ENCODE measurements around the gene ITGA11.

- TF ChIP-seq CTCF (IDR thresholded peaks at IDR 0.05) (no peak), POLR2A (IDR thresholded peaks at IDR 0.05) (no peak)
These were observed 10.1 kb downstream of the ITGA11 start for GRCh38 chr15:68421798-68422402.
